NCI-H1930 (cell line): ENCODE results near the gene ADGRB2.

Source experiments
- DNase-seq, 2 experiments: peaks; one replicate each; lab custom pipeline; 2025; lab: John Stamatoyannopoulos, UW

Gene ADGRB2, protein sequence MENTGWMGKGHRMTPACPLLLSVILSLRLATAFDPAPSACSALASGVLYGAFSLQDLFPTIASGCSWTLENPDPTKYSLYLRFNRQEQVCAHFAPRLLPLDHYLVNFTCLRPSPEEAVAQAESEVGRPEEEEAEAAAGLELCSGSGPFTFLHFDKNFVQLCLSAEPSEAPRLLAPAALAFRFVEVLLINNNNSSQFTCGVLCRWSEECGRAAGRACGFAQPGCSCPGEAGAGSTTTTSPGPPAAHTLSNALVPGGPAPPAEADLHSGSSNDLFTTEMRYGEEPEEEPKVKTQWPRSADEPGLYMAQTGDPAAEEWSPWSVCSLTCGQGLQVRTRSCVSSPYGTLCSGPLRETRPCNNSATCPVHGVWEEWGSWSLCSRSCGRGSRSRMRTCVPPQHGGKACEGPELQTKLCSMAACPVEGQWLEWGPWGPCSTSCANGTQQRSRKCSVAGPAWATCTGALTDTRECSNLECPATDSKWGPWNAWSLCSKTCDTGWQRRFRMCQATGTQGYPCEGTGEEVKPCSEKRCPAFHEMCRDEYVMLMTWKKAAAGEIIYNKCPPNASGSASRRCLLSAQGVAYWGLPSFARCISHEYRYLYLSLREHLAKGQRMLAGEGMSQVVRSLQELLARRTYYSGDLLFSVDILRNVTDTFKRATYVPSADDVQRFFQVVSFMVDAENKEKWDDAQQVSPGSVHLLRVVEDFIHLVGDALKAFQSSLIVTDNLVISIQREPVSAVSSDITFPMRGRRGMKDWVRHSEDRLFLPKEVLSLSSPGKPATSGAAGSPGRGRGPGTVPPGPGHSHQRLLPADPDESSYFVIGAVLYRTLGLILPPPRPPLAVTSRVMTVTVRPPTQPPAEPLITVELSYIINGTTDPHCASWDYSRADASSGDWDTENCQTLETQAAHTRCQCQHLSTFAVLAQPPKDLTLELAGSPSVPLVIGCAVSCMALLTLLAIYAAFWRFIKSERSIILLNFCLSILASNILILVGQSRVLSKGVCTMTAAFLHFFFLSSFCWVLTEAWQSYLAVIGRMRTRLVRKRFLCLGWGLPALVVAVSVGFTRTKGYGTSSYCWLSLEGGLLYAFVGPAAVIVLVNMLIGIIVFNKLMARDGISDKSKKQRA (N-terminal part only)

GRCh38 chr1:31764312-31765040 lies at the start of gene ADGRB2:
Gene ADGRB2, minus strand, starts transcription at chr1:31764340. Its CDS starts 7,119 bp downstream, at chr1:31757221.
- DNase-seq, result peak; percentile 35 to 60

- DNase-seq, result no peak
Observed at GRCh38 chr1:31812158-31812829, 48.2 kb upstream of the ADGRB2 start.

DNA sequence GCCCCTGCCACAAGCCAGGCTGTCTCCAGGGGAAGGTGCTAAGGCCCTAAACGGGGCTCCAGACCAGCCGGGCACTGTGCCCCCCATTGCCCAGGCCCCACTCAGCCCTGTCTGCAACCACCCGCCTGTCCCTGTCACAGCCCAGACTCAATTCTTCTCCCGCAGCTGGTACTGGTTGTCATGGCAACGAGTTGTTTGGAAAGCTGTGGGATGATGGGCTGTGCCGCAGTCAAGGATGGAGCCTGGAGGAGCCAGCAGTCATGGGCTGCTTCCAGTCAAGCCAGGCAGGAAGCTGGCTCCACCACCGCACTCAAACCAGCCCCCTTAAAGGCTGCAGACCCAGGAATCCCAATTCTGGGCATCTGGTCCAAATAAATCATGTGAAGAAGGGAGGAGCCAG lies 47.5 kb upstream of the ADGRB2 start:
- peak; percentile 11 to 57 for DNase-seq

DNA sequence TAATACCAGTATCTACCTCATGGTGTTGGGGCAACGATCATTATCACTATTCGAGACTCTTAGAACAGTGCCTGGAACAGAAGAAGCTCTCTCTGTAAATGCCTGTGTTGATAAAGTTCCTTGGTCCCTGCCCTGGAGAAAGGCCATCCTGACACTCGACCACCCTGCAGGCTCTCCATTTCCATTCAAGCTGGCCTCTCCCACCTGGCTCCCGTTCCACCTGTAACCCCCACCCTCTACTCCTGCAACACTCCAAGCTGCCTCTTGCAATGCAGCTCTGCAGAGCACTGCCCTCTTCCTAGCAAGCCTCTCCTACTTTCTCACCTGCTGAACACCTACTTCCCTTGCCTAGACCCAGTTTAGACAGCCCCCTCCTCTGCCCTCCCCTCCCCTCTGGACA lies 45.6 kb upstream of the ADGRB2 start:
- no peak for DNase-seq

GRCh38 chr1:31807273-31808048 lies 43.3 kb upstream of the ADGRB2 start:
- no peak for DNase-seq

DNA sequence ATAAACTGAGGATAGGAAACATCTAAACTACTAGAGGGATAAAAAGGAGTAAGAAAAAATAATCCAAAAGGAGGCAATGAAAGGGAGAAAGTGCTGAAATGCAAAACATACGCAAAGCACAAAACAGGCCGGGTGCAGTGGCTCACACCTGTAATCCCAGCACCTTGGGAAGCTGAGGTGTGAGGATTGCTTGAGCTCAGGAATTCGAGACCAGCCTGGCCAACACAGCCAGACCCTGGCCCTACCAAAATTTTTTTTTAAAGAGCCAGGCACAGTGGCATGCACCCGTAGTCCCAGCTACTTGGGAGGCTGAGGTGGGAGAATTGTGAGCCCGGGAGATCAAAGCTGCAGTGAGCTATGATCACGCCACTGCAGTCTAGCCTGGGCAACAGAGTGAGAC lies 41.2 kb upstream of the ADGRB2 start:
- DNase-seq, result no peak

DNA sequence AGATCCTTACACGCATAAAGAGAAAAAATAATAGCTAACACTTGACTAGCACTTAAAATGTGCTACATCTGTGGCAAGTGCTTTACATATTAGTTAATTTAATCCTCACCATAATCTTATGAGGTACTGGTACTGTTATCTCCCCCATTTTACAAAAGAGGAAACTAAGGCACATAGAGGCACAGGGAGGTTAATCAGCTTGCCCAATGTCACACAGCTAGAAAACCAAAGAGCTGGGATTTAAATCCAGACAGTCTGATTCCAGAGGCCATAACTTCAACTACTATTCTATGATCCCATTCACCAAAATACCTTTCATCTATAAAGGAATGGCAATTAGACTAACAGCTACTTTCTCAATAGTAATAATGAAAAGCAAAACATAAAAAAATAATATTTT lies 40.0 kb upstream of the ADGRB2 start:
- no peak for DNase-seq

- no peak for DNase-seq
Observed at GRCh38 chr1:31803610-31804009, 39.5 kb upstream of the ADGRB2 start.

DNA sequence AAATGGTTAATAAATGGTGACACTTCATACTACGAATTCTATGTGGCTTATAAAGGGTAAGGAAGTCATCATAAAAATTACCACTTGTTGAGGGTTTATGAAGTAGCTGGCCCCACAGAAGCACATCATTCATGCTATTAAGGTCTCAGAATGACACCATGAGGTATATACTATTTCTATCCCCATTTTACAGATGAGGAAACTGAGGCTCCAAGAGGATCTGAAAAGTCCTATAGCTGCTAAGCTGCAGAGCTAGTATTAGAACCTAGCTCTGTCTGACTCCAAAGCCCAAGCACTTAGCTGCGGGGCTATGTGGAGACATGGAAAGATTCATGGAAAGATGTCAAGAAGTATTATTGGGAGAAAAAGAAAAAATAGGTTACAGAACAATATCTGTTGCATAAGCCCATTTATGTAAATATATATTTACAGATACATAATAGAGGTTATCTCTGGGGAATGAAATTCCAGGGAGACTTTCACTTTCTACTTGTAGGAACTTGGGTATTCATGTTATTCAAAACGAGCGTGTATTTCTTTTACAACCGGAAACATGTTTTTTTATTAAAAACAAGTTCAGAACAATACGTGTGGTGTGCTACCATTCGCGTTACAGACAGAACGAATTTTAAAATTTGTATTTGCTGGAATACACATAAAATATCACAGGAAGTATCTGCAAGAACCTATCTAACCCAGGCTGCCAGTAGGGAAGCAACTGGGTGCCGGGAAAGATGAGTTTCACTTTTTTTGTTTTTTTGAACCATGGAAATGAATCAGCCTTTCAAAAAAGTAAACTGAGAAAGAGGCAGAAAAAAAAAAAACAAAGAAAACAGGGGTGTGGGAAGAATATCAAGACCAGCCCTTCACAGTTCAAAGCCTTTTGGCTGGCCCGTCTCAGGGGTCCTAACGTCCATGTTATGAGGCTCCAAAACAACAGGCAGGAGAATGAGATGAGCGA lies 38.3 kb upstream of the ADGRB2 start:
- DNase-seq, result no peak

DNA sequence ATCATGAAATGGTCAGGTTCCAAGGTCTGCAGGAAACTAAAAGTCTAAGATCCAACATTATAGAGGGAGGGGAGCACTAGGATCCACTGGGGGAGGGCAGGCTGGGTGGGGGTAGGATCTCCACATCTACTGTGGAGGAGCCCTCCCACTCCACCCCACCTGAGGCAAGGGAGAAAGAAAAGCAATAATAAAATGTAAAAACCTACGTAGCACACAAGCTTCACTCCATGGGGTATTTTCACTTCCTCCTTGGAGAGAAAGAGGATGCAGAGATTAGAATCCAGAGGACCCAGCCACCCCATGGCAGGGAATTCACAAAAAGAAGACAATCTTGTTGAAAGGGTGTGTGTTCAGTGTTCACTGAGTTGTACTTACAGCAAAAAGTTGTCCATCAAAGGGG lies 37.3 kb upstream of the ADGRB2 start:
- no peak for DNase-seq

DNA sequence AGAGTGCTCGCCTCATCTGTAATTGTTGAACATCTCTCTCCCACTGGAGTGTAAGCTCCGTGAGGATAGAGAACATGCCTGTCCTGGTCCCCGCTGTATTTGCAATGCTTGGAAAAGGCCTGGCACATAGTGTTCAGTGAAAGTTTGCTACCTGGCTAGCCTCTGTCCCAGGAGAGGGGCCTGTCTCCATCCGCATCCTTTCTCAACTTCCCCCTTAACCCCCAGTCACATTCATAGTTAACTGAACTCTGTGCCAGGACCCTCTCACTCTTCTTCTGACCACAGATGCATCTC lies 36.5 kb upstream of the ADGRB2 start:
- no peak for DNase-seq

GRCh38 chr1:31799895-31800673 lies 35.9 kb upstream of the ADGRB2 start:
- no peak for DNase-seq

GRCh38 chr1:31799196-31799894 lies 35.2 kb upstream of the ADGRB2 start:
- DNase-seq, result no peak

- DNase-seq, result no peak
Observed at GRCh38 chr1:31798433-31799195, 34.5 kb upstream of the ADGRB2 start.

DNA sequence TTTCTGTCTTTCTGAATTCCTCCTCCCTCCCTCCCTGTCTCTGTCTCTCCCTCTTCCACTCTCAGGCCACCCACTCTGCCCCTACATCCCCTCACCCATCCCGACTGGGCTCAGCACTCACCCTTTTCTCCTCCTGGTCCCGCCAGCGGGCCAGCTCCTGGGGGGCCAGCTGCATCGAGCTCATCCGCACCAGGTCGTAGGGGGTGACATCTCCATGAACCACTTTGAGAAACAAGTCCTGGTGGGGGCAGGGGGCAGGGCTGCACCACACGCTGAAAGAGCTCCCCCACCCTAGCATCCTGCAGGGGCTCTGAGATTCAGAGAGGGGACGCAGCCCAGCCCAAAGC lies 33.9 kb upstream of the ADGRB2 start:
- DNase-seq, result no peak

GRCh38 chr1:31797216-31797615 lies 33.1 kb upstream of the ADGRB2 start:
- DNase-seq, result no peak

GRCh38 chr1:31796707-31797106 lies 32.6 kb upstream of the ADGRB2 start:
- no peak for DNase-seq
